Inferior parietal cortex (tissue), 1 donor: ENCODE results near the gene BTNL2.
"Not testable (repeated sequence)": the region's sequence is repeated elsewhere in the genome, so short reads cannot be mapped to it uniquely, and the experiment has no call there.

Source experiments
- DNase-seq: peaks from one replicate; pipeline ENCODE4 v3.0.0-alpha.2; 2016; ENCODE audit errors: extremely low spot score

Gene BTNL2

GRCh38 chr6:32370505-32370904 lies 36.5 kb downstream of the BTNL2 start:
- DNase-seq = no peak

- DNase-seq = no peak
These were observed 37.3 kb downstream of the BTNL2 start for GRCh38 chr6:32369660-32370059.

- DNase-seq = no peak
These were observed 39.3 kb downstream of the BTNL2 start for GRCh38 chr6:32367644-32368043.

- not testable (repeated sequence) for DNase-seq
These were observed 47.8 kb downstream of the BTNL2 start for GRCh38 chr6:32359225-32359624.

- DNase-seq = not testable (repeated sequence)
These were observed 48.4 kb downstream of the BTNL2 start for GRCh38 chr6:32358548-32358947.

GRCh38 chr6:32355018-32355417 lies 52.0 kb downstream of the BTNL2 start:
- no peak for DNase-seq

GRCh38 chr6:32353348-32353747 lies 53.6 kb downstream of the BTNL2 start:
- no peak for DNase-seq
